Globus pallidus (tissue), 1 donor: ENCODE measurements around the gene LRP1B.

Experiments
- DNase-seq: peaks from one replicate; pipeline ENCODE4 v3.0.0-alpha.2; 2015; ENCODE audit warnings: low spot score

Gene LRP1B

GRCh38 chr2:141437521-141437920 lies 693.3 kb downstream of the LRP1B start:
- peak; percentile 47 for DNase-seq

GRCh38 chr2:141423124-141423523 lies 707.7 kb downstream of the LRP1B start:
- no peak for DNase-seq

DNA sequence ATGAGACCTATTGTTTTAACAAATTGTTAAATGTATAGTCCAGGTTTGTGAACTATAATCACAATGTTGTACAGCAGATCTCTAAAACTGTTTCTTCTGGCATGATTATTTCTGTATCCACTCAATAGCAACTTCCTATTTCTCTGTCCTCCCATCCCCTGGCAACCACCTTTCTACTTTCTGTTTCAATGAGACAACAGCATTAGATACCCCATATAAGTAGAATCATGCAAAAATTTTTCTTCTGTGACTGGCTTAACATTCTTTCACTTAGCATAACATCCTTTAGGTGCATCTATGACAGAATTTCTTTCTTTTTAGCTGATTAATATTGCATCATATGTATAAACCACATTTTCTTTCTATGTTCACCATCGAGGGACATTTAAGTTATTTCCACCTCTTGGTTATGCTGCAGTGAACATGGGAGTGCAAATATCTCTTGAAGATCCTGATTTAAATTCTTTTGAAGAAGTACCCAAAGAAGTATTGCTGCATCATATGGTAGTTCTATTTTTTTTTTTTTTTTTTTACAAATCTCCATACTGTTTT lies 713.5 kb downstream of the LRP1B start:
- DNase-seq, result no peak

DNA sequence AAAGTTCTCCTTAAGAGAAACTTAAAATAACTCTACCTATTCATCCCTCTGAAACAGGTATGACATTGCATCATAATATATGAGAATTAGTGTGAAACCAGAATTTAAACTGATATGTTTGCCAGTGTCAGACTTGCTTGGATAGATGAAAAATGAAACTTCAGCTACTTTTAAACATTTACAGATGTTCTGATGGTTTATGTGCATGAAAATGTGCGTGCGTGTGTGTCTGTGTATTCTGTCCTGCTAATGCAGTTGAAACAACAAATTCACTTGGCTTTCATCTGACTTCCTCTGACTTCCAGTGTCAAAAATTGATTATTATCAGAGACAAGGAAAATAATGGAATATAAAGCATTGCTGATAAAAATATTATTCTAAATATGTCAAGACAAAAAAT lies 719.4 kb downstream of the LRP1B start:
- DNase-seq, result no peak

DNA sequence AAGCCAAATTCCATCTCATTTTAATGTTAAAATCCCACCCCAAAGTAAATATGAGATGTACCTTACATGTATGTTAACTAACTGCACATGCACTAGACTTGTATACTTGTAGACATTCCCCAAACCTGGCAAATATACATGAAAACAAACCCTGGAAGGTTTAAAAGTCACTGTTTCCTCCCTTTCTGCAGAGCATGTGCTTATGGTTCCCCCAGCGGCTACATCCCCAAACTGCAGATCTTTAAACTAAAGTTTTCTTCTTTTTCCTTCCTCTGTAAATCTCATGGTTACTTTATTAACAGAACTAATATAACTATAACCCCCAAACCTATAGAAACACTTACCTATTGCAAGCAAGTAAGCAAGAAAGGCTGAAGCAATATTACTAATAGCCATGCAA lies 731.5 kb downstream of the LRP1B start:
- no peak for DNase-seq

GRCh38 chr2:141393214-141393545 lies 737.6 kb downstream of the LRP1B start:
- DNase-seq, result no peak

- no peak for DNase-seq
Measured at GRCh38 chr2:141392517-141393213, 738.2 kb downstream of the LRP1B start.

DNA sequence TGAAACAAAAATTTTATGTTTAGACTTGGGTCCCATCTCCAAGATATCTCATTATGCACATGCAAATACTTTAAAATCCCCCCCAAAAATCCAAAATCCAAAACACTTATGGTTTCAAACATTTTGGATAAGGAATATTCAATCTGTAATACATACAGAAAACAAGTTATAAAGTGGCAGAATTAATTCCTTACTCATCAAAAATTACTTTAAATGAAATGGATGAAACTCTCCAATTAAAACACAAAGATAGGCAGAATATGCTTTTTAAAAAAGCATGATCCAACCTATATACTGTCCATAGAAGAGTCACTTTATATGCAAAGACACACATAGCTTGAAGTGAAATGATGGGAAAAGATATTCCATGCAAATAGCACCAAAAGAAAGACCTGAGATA lies 744.6 kb downstream of the LRP1B start:
- no peak for DNase-seq

DNA sequence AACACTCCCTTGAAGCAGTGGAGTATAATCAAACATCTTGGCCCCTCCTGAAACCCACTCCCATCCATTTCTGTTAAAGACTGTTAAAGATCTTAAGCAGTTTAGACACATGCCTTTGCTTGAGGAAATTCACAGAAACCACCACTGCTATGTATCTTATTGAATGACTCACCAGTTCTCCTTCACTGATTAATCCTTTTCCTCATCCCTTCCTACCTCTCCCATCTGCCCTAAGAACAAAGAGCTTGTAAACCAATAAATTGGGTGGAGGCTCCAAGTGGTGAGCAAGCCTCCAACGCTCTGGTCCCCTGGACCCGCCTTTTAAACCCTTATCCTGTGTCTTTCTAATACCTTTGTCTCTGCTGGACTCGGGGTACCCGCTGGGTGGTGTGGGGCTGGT lies 746.1 kb downstream of the LRP1B start:
- DNase-seq, result no peak

DNA sequence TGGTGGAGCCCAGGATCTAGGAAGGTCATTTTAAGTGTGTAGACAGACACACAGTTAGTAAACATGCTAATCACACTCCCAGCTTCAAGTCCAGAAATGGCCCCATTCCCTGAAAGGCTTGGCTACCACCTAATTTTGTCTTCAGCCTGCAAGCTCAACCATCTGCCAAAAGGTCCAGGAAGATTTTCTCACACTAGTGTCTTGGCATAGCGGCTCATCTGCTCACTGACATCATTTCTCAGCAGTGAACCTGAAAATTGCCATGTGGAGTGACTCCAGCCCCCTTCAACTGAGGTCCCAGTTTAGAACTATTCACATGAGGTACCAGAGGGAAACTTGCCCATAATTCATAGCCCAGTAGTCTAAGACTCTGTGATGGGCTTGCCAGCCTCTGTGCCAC lies 748.9 kb downstream of the LRP1B start:
- DNase-seq, result no peak

GRCh38 chr2:141380008-141380979 lies 750.5 kb downstream of the LRP1B start:
- no peak for DNase-seq

GRCh38 chr2:141364821-141365220 lies 766.0 kb downstream of the LRP1B start:
- DNase-seq, result no peak

DNA sequence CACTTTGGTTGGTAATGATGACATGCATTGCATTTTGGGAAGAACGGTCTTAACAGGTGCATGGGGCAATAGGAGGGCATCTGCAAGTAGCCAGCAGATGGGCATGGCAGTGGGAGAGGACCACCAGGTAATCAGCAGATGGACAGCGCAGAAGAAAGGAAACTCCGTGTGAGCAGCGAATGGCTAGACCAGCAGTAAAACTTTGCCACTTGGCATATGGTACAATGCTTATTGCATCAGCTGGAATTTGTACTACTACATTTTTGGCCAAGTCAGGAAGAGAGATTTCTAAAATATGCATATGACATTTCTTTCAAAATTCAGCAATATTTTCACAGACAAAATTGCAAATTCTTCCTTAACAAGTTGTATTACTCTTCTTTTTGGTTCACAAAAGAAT lies 768.5 kb downstream of the LRP1B start:
- DNase-seq, result no peak

DNA sequence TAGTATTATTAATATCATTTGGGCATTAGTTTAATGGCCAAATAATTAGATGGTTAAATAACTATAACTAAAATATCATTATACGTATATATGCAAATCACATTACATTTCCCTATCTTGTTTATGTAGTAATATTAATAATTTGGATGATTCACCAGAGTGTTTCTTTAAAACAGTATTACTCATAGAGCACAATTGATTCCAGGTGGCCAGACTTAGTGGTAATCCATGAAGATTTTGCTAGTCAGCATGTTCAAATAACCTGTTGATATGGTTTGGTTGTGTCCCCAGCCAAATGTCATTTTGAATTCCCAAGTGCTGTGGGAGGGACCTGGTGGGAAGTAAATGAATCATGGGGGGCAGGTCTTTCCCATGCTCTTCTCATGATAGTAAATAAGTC lies 782.3 kb downstream of the LRP1B start:
- DNase-seq, result no peak

DNA sequence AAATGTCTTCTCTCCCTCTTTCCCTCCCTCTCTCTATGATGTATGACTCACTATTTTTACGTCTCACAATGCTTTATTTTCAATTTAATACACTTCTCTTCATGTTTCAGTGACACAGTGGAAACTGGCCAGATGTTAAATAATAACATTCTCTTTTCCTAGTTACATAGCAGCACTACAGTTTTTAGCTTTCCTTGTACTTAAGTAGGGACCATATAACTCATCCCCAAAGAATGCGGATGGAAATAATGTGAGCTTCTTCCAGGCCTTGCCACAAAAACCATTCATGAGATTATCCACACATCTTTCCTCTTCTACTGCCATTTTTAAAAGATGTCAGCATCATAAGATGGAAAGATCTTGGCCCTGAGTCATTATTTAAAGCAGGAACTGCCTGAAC lies 789.4 kb downstream of the LRP1B start:
- no peak for DNase-seq

DNA sequence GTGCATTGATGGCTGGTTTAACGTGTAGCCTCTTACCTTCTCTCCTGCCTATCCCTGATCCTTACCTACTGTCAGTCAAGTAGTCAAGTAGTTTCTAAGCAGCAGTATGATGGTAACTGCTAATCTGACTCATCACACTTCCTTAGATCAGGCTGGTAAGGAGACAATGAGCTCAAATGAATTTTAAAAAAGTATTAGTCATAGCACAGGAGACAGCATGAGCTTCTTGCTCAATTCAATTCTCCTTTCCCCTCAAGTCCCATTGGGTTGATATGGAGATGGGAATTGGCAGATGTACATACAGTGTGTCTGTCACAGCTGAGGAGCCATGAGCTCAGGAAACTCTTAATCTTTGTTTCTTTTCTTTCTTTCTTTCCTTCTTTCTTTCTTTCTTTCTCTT lies 799.7 kb downstream of the LRP1B start:
- no peak for DNase-seq

- no peak for DNase-seq
Measured at GRCh38 chr2:141329964-141330363, 800.9 kb downstream of the LRP1B start.

GRCh38 chr2:141323571-141323970 lies 807.2 kb downstream of the LRP1B start:
- DNase-seq, result no peak

- DNase-seq, result no peak
Measured at GRCh38 chr2:141317986-141318385, 812.8 kb downstream of the LRP1B start.

- DNase-seq, result no peak
Measured at GRCh38 chr2:141316606-141317005, 814.2 kb downstream of the LRP1B start.

DNA sequence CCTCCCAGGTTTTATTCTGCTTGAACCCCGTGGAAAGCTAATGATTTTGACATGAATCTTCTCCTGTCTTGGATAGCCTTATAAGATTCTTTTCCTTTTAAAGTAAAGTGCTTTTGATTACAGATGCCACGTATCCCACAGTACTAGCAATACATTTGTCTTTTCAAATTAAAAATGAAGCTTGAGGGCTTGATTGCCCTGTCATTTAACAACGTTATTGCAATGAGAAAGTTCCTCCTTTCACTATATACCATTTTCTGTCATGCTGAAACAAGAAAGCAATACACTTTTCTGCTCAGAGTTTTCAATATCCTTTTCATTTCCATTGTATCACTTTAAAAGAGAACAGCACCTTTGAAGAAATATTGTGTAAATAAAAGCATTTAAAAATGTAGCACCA lies 814.7 kb downstream of the LRP1B start:
- DNase-seq, result no peak

GRCh38 chr2:141313972-141314371 lies 816.8 kb downstream of the LRP1B start:
- DNase-seq, result no peak

DNA sequence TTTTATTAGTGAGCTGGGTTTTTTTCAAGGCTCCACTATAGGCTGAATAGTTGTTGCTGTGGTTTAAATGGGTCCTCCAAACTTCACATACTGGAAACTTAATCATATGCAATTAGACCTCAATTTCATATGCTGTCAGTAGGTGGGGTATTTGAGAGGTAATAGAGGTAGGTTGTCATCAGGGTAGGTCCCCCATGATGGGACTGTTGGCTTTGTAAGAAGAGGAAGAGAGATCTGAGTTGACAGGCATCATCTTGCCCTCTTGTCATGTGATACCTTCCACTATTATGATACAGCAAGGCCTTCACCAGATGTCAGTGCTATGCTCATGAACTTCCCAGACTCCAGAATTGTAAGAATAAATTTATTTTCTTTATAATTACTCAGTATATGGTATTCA lies 819.4 kb downstream of the LRP1B start:
- DNase-seq, result no peak
